Measurements from ENCODE around the gene FLAD1. TPM values are rescaled to one million over a fixed set of nuclear protein-coding genes. Genes with fewer than 3 reads are reported as not detected.

Gene FLAD1
- total and polyA plus RNA-seq, 2 of the 8 experiments (the other 6 are each of a cell fraction or from before 2014, with no cell fraction given): 104 to 143 TPM

DNA sequence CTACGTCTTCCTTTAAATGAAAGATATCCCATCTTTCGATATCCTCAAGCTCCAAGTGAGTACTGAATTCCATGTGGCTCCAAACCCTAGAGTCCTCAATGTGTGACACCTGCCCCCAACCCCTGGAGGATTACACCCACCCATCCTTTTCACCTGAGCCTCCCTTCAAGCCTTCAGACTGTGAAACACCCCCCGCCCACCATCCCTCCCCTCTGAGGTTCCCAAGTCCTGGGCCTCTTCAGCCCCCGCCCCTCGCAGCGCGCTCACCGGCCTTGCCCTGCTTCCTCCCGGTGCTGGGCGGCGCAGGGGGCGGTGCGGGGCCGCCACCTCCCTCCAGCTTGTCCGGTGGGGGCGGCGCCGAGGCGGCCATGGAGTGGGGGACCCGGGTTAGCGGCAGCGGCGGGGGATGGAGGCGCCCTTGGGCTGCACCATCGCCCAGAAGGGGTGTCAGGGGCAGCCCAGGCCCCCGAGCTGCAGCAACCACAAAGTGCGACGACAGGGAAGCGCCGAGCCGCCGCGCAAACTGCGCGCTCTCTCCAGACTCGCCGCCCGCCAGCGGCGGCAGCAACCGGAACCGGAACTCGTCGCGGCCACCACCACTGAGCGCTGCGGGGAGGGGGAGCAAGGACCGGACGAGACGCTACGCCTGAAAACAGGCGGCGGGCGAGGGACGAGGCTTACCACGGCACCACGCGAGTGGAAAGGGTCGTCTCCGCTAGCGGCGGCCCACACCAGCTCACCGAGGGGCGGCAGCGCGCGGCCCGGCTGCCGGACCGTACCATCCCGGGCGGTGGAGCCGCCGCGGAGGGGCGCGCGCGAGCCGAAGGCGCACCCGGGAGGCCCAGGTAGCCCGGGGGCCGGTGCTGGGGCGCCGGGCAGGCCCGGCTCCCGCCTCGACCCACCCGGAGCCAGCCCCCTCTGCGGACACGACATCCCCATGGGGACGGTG is 21.7 kb upstream of the FLAD1 start, which contains the start of gene PYGO2 (continued):
- TF ChIP-seq CHD7 (IDR thresholded peaks at IDR 0.05; ENCODE audit: insufficient replicate concordance, low read length) (no peak), RAD21 (IDR thresholded peaks at IDR 0.05 in 1 of 2, conservative IDR thresholded peaks at IDR 0.05 in 1 of 2; ENCODE audit: low read depth in 2 of 2, low read length in 2 of 2) (peak; percentile 5 to 53; a peak in 1 of 4 replicates), SRF (IDR thresholded peaks at IDR 0.05; ENCODE audit: low read depth, low read length) (no peak), POLR2A (IDR thresholded peaks at IDR 0.05; ENCODE audit: control extremely low read depth in 1 of 2, low read depth in 2 of 2, low read length in 2 of 2) (peak; percentile 85 to 90), SP2 (IDR thresholded peaks at IDR 0.05; ENCODE audit: low read length) (no peak), CHD1 (IDR thresholded peaks at IDR 0.05; ENCODE audit: low read depth, low read length) (no peak), TAF7 (optimal IDR thresholded peaks at IDR 0.05; ENCODE audit: borderline replicate concordance, low read depth, low read length) (peak; percentile 83), KDM4A (IDR thresholded peaks at IDR 0.05; ENCODE audit: low read depth, low read length, severe bottlenecking) (peak; percentile 67), RBBP5 (IDR thresholded peaks at IDR 0.05; ENCODE audit: borderline replicate concordance, low read depth, low read length) (peak; percentile 91; the same call in 1 of the 2 replicates)

All from H1 (cell line).